ENCODE data around the gene VTCN1. TPM values are rescaled to one million over a fixed set of nuclear protein-coding genes. Genes with fewer than 3 reads are reported as not detected.
"Not testable (repeated sequence)": the region's sequence is repeated elsewhere in the genome, so short reads cannot be mapped to it uniquely, and the experiment has no call there.

Gene VTCN1
- total and polyA plus RNA-seq, 9 donors = 0.05 to 17.6 (median 0.83) TPM; not detected in 2

- H3K4me3 ChIP-seq = no peak overlapping the region
- intact Hi-C loops (cut with DNase I) = no loop called here
- no peak for TF ChIP-seq POLR2A (IDR thresholded peaks at IDR 0.05)
- no peak for TF ChIP-seq CTCF (IDR thresholded peaks at IDR 0.05)
- TF ChIP-seq EP300 (IDR thresholded peaks at IDR 0.05) = no peak
- WGBS, 3 donors = 77 to 96% (median 91%) methylated on average over 2 of the region's 2 CpGs
- DNase-seq = no peak
- H3K27me3 ChIP-seq = no peaks in the 10 kb centered on the region
- H3K36me3 ChIP-seq = no peaks in the 10 kb centered on the region
- H3K9me3 ChIP-seq = no peaks in the 10 kb centered on the region
- H3K4me1 ChIP-seq (ENCODE audit: insufficient read depth) = no peaks in the 10 kb centered on the region
- no peak overlapping the region for H3K27ac ChIP-seq
Observed at GRCh38 chr1:117166076-117166475, 44.7 kb downstream of the VTCN1 start.

- TF ChIP-seq CTCF (IDR thresholded peaks at IDR 0.05) (no peak), POLR2A (IDR thresholded peaks at IDR 0.05) (no peak), EP300 (IDR thresholded peaks at IDR 0.05) (no peak)
- intact Hi-C loops (cut with DNase I) = no loop called here
- no peaks in the 10 kb centered on the region for H3K9me3 ChIP-seq
- H3K27ac ChIP-seq = no peak overlapping the region
- no peak for DNase-seq
- H3K4me3 ChIP-seq = no peak overlapping the region
- no peaks in the 10 kb centered on the region for H3K27me3 ChIP-seq
- 61 to 78% (median 63%) methylated on average over 4 of the region's 4 CpGs for WGBS, 3 donors
- no peaks in the 10 kb centered on the region for H3K4me1 ChIP-seq (ENCODE audit: insufficient read depth)
- H3K36me3 ChIP-seq = no peaks in the 10 kb centered on the region
Observed at GRCh38 chr1:117164209-117164608, 46.5 kb downstream of the VTCN1 start.

GRCh38 chr1:117162816-117163215 lies 47.9 kb downstream of the VTCN1 start:
- Histone ChIP-seq H3K36me3 (no peaks in the 10 kb centered on the region), H3K27ac (no peak overlapping the region), H3K9me3 (no peaks in the 10 kb centered on the region), H3K27me3 (no peaks in the 10 kb centered on the region), H3K4me1 (ENCODE audit: insufficient read depth) (no peaks in the 10 kb centered on the region), H3K4me3 (no peak overlapping the region)
- 77 to 82% (median 80%) methylated on average over 6 of the region's 6 CpGs for WGBS, 3 donors
- TF ChIP-seq CTCF (IDR thresholded peaks at IDR 0.05) (no peak), POLR2A (IDR thresholded peaks at IDR 0.05) (no peak), EP300 (IDR thresholded peaks at IDR 0.05) (no peak)
- DNase-seq = no peak
- intact Hi-C loops (cut with DNase I) = no loop called here

- 25 to 41% (median 32%) methylated on average over 1 of the region's 1 CpG for WGBS, 3 donors
- no peaks in the 10 kb centered on the region for H3K27me3 ChIP-seq
- H3K4me3 ChIP-seq = no peak overlapping the region
- H3K4me1 ChIP-seq (ENCODE audit: insufficient read depth) = no peaks in the 10 kb centered on the region
- intact Hi-C loops (cut with DNase I) = no loop called here
- no peak for DNase-seq
- H3K27ac ChIP-seq = no peak overlapping the region
- H3K9me3 ChIP-seq = no peaks in the 10 kb centered on the region
- TF ChIP-seq CTCF (IDR thresholded peaks at IDR 0.05) (no peak), EP300 (IDR thresholded peaks at IDR 0.05) (no peak), POLR2A (IDR thresholded peaks at IDR 0.05) (no peak)
- H3K36me3 ChIP-seq = no peaks in the 10 kb centered on the region
Observed at GRCh38 chr1:117161887-117162286, 48.8 kb downstream of the VTCN1 start.

GRCh38 chr1:117151305-117151704 lies 59.4 kb downstream of the VTCN1 start:
- H3K9me3 ChIP-seq; intact Hi-C loops (cut with DNase I); H3K27ac ChIP-seq; H3K4me3 ChIP-seq; H3K4me1 ChIP-seq (ENCODE audit: insufficient read depth); H3K36me3 ChIP-seq; DNase-seq; H3K27me3 ChIP-seq: not testable (repeated sequence)
- WGBS, 3 donors = 88 to 92% (median 88%) methylated on average over 5 of the region's 5 CpGs

Measured in ovary (tissue), 9 donors.